MM.1S (cell line): Measurements from ENCODE around the gene USP9X.
"Not testable (repeated sequence)": the region's sequence is repeated elsewhere in the genome, so short reads cannot be mapped to it uniquely, and the experiment has no call there.

Experiments
- DNase-seq: peaks from one replicate; pipeline ENCODE4 v3.0.0-alpha.2; 2015
- H2AFZ ChIP-seq: fragments of 300-600 bp; sonication (generic); 2 replicates; pipeline ENCODE4 v1.6.0; 2016; ENCODE audit warnings: antibody characterized with exemption, low read length
- H3F3A ChIP-seq: fragments of 300-600 bp; sonication (generic); 2 replicates; pipeline ENCODE4 v1.6.1; 2016; ENCODE audit warnings: mild to moderate bottlenecking, antibody characterized with exemption, low read length, moderate library complexity, mixed read lengths; ENCODE audit not compliant: insufficient read depth
- H3K27ac ChIP-seq: fragments of 300-600 bp; sonication (generic); 2 replicates; pipeline ENCODE4 v1.5.1; 2016; ENCODE audit warnings: mild to moderate bottlenecking, low read length
- H3K27me3 ChIP-seq: fragments of 300-600 bp; sonication (generic); replicated peaks from 2 replicates; pipeline ENCODE4 v1.6.0; 2016; ENCODE audit warnings: low read length; ENCODE audit not compliant: insufficient read depth
- H3K36me3 ChIP-seq: fragments of 300-600 bp; sonication (generic); replicated peaks from 2 replicates; pipeline ENCODE4 v1.6.1; 2016; ENCODE audit warnings: mild to moderate bottlenecking, low read length, mixed read lengths; ENCODE audit not compliant: insufficient read depth
- H3K4me1 ChIP-seq: fragments of 300-600 bp; sonication (generic); 2 replicates; pipeline ENCODE4 v1.6.1; 2016; ENCODE audit warnings: low read length, mixed read lengths
- H3K4me2 ChIP-seq: fragments of 300-600 bp; sonication (generic); 2 replicates; pipeline ENCODE4 v1.6.0; 2016; ENCODE audit warnings: low read depth, low read length
- H3K4me3 ChIP-seq: fragments of 300-600 bp; sonication (generic); 2 replicates; pipeline ENCODE4 v1.5.1; 2016; ENCODE audit warnings: low read length, mixed read lengths
- H3K79me2 ChIP-seq: fragments of 300-600 bp; sonication (generic); 2 replicates; pipeline ENCODE4 v1.6.1; 2016; ENCODE audit warnings: mixed run types, low read length, mixed read lengths
- H3K9ac ChIP-seq: fragments of 300-600 bp; sonication (generic); 2 replicates; pipeline ENCODE4 v1.6.1; 2016; ENCODE audit warnings: low read length, mixed read lengths
- H3K9me2 ChIP-seq: fragments of 300-600 bp; sonication (generic); replicated peaks from 2 replicates; pipeline ENCODE4 v1.6.1; 2016; ENCODE audit warnings: mild to moderate bottlenecking, low read length, mixed read lengths; ENCODE audit not compliant: insufficient read depth
- H3K9me3 ChIP-seq: fragments of 300-600 bp; sonication (generic); replicated peaks from 2 replicates; pipeline ENCODE4 v1.6.1; 2016; ENCODE audit warnings: mild to moderate bottlenecking, low read length, mixed read lengths; ENCODE audit not compliant: insufficient read depth
- H4K20me1 ChIP-seq: fragments of 300-600 bp; sonication (generic); 2 replicates; pipeline ENCODE4 v1.6.1; 2016; ENCODE audit warnings: mild to moderate bottlenecking, low read length, moderate library complexity, mixed read lengths; ENCODE audit not compliant: insufficient read depth
- EZH2 ChIP-seq: fragments of 300-600 bp; sonication (generic); optimal IDR thresholded peaks from 2 replicates; pipeline ENCODE3; 2017; ENCODE audit warnings: low read depth, mild to moderate bottlenecking, antibody characterized with exemption, low read length, mixed read lengths
- EZH2phosphoT487 ChIP-seq: fragments of 300-600 bp; sonication (generic); IDR thresholded peaks from 2 replicates; pipeline ENCODE4 v1.6.1; 2018; ENCODE audit warnings: antibody characterized with exemption, low read length
- TF ChIP-seq, protein P1 (sequence below): fragments of 300-600 bp; sonication (generic); IDR thresholded peaks from 2 replicates; pipeline ENCODE4 v1.5.1; 2016; ENCODE audit warnings: antibody characterized with exemption, low read length, mixed read lengths

USP9X gene

GRCh38 chrX:41233988-41234387 lies 148.7 kb downstream of the USP9X start:
- Histone ChIP-seq H3K4me3 (no peak overlapping the region), H3K4me2 (no peak overlapping the region), H3K4me1 (peaks cover 19% of the 10 kb centered on the region), H3F3A (peaks cover 5% of the 10 kb centered on the region), H3K9me2 (no peaks in the 10 kb centered on the region), H3K36me3 (no peaks in the 10 kb centered on the region), H3K27ac (no peak overlapping the region), H3K9me3 (no peaks in the 10 kb centered on the region), H3K79me2 (no peaks in the 10 kb centered on the region), H3K27me3 (no peaks in the 10 kb centered on the region), H4K20me1 (0 out of 2 replicates have a peak, but pooled peaks cover 3% of the 10 kb centered on the region), H2AFZ (no peak overlapping the region), H3K9ac (no peak overlapping the region)
- TF ChIP-seq EZH2phosphoT487 = no peak
- TF ChIP-seq, protein P1, sequence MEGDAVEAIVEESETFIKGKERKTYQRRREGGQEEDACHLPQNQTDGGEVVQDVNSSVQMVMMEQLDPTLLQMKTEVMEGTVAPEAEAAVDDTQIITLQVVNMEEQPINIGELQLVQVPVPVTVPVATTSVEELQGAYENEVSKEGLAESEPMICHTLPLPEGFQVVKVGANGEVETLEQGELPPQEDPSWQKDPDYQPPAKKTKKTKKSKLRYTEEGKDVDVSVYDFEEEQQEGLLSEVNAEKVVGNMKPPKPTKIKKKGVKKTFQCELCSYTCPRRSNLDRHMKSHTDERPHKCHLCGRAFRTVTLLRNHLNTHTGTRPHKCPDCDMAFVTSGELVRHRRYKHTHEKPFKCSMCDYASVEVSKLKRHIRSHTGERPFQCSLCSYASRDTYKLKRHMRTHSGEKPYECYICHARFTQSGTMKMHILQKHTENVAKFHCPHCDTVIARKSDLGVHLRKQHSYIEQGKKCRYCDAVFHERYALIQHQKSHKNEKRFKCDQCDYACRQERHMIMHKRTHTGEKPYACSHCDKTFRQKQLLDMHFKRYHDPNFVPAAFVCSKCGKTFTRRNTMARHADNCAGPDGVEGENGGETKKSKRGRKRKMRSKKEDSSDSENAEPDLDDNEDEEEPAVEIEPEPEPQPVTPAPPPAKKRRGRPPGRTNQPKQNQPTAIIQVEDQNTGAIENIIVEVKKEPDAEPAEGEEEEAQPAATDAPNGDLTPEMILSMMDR = no peak
- TF ChIP-seq EZH2 = no peak
- DNase-seq = no peak

GRCh38 chrX:41234471-41234870 lies 149.2 kb downstream of the USP9X start:
- H3K4me1 ChIP-seq = peaks cover 19% of the 10 kb centered on the region
- H3F3A ChIP-seq, H3K36me3 ChIP-seq, H3K27ac ChIP-seq, H3K9me3 ChIP-seq, H3K4me2 ChIP-seq, H3K79me2 ChIP-seq, H3K4me3 ChIP-seq, H3K9me2 ChIP-seq, DNase-seq, H2AFZ ChIP-seq, H3K27me3 ChIP-seq, H3K9ac ChIP-seq, H4K20me1 ChIP-seq: not testable (repeated sequence)

GRCh38 chrX:41234962-41235361 lies 149.7 kb downstream of the USP9X start:
- Histone ChIP-seq H3K36me3 (no peaks in the 10 kb centered on the region), H3K9me2 (no peaks in the 10 kb centered on the region), H3K9ac (no peak overlapping the region), H3F3A (peaks cover 5% of the 10 kb centered on the region), H3K27ac (no peak overlapping the region), H4K20me1 (0 out of 2 replicates have a peak, but pooled peaks cover 3% of the 10 kb centered on the region), H3K4me1 (peaks cover 19% of the 10 kb centered on the region), H3K27me3 (no peaks in the 10 kb centered on the region), H2AFZ (no peak overlapping the region), H3K79me2 (no peaks in the 10 kb centered on the region), H3K9me3 (no peaks in the 10 kb centered on the region), H3K4me3 (no peak overlapping the region), H3K4me2 (no peak overlapping the region)
- no peak for DNase-seq
- TF ChIP-seq EZH2phosphoT487 (no peak), EZH2 (no peak)
- TF ChIP-seq, protein P1 = no peak

DNA sequence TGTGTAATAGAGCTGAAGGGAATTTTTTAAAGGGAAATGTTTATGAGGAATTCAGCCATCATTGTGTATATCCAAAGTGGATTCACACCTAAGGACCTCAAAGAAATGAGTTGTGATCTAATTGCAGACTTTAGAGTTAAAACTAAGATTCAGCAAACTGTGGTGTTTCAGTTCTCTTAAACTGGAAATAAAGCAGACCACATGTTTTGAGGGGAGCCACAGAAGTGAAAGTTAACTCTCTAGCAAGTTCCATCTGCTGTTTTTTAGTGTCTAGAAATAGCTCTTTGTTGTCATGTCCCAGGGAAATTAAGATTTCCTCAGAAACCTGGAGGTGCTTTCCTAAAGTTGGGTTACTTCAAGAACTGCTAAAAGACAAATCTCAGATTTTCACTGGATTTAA lies 151.4 kb downstream of the USP9X start:
- H3K27me3 ChIP-seq = no peaks in the 10 kb centered on the region
- H3F3A ChIP-seq = peaks cover 5% of the 10 kb centered on the region
- no peaks in the 10 kb centered on the region for H3K36me3 ChIP-seq
- H4K20me1 ChIP-seq = 0 out of 2 replicates have a peak, but pooled peaks cover 3% of the 10 kb centered on the region
- H3K79me2 ChIP-seq = no peaks in the 10 kb centered on the region
- no peak overlapping the region for H3K4me3 ChIP-seq
- H2AFZ ChIP-seq = no peak overlapping the region
- TF ChIP-seq EZH2phosphoT487 (no peak), EZH2 (no peak)
- TF ChIP-seq, protein P1 = no peak
- no peaks in the 10 kb centered on the region for H3K9me2 ChIP-seq
- no peaks in the 10 kb centered on the region for H3K9me3 ChIP-seq
- no peak overlapping the region for H3K27ac ChIP-seq
- no peak overlapping the region for H3K4me2 ChIP-seq
- DNase-seq = peak; percentile 51
- peaks cover 19% of the 10 kb centered on the region for H3K4me1 ChIP-seq
- no peak overlapping the region for H3K9ac ChIP-seq
